Caco-2 (cell line): ENCODE results near the gene CLIC5. TPM values are rescaled to one million over a fixed set of nuclear protein-coding genes. Genes with fewer than 3 reads are reported as not detected.

Experiments used
- BruUV-seq: library from RNA; stranded (reverse); fragments of 400-500 nt; replicated peaks from 2 replicates; lab custom pipeline; 2021; lab: Mats Ljungman, UMichigan
- CTCF ChIA-PET: fragments of 300-600 bp; sonication (Branson Sonifier 250); formaldehyde crosslinking; loops from one replicate; lab custom pipeline; 2022; ENCODE audit warnings: antibody characterized with exemption; lab: Charles Lee
- POLR2A ChIA-PET: fragments of 300-600 bp; sonication (Branson Sonifier 250); formaldehyde crosslinking; loops from one replicate; lab custom pipeline; 2022; ENCODE audit warnings: antibody characterized with exemption; lab: Charles Lee
- DNase-seq, 2 experiments: peaks; one replicate each; pipeline versions ENCODE4 v3.0.0 to v3.0.0-alpha.2; 2020 to 2022
- H3K27me3 ChIP-seq: replicated peaks from 2 replicates; pipeline ENCODE4 v1.6.0; 2011; ENCODE audit warnings: low read length; ENCODE audit not compliant: control insufficient read depth, insufficient read depth
- H3K36me3 ChIP-seq: 2 replicates; pipeline ENCODE4 v1.5.1; 2011; ENCODE audit warnings: low read length; ENCODE audit not compliant: control insufficient read depth, insufficient read depth
- H3K4me1 ChIP-seq: fragments of 250-450 bp; sonication (Bioruptor Pico); 2 replicates; pipeline ENCODE4 v1.5.1; 2020; ENCODE audit warnings: mild to moderate bottlenecking
- H3K4me3 ChIP-seq: 2 replicates; pipeline ENCODE4 v1.5.1; 2011; ENCODE audit warnings: low read depth, mild to moderate bottlenecking, control low read depth, low read length
- H3K9me3 ChIP-seq: fragments of 250-450 bp; sonication (Bioruptor Pico); 2 replicates; pipeline ENCODE4 v1.5.1; 2020; ENCODE audit warnings: mild to moderate bottlenecking, moderate library complexity
- H3K27ac Mint-ChIP-seq: one replicate; pipeline ENCODE4 v1.8.0; 2022; ENCODE audit warnings: mixed read lengths; ENCODE audit not compliant: unreplicated experiment
- H3K27me3 Mint-ChIP-seq: one replicate; pipeline ENCODE4 v1.8.0; 2022; ENCODE audit warnings: mixed read lengths; ENCODE audit not compliant: insufficient read depth, unreplicated experiment
- H3K36me3 Mint-ChIP-seq: one replicate; pipeline ENCODE4 v1.8.0; 2022; ENCODE audit warnings: mild to moderate bottlenecking, mixed read lengths; ENCODE audit not compliant: insufficient read depth, unreplicated experiment
- H3K4me1 Mint-ChIP-seq: one replicate; pipeline ENCODE4 v1.8.0; 2022; ENCODE audit warnings: low read depth, mixed read lengths; ENCODE audit not compliant: unreplicated experiment
- H3K4me3 Mint-ChIP-seq: one replicate; pipeline ENCODE4 v1.8.0; 2022; ENCODE audit warnings: mild to moderate bottlenecking, moderate library complexity, mixed read lengths; ENCODE audit not compliant: unreplicated experiment
- H3K9me3 Mint-ChIP-seq: one replicate; pipeline ENCODE4 v1.8.0; 2022; ENCODE audit warnings: mixed read lengths; ENCODE audit not compliant: unreplicated experiment
- CTCF ChIP-seq, 2 experiments: fragments of 200-600 bp in 1 of 2; IDR thresholded peaks; 1 replicate in 1 of 2; 2 replicates in 1 of 2; pipeline versions ENCODE4 v1.5.1 to v1.8.0; 2011 to 2022; ENCODE audit warnings: antibody characterized with exemption in 1 of 2, control low read depth in 1 of 2, inconsistent platforms in 1 of 2, low read depth in 1 of 2, low read length in 1 of 2, mild to moderate bottlenecking in 1 of 2, moderate library complexity in 1 of 2; ENCODE audit not compliant: insufficient read depth in 1 of 2, severe bottlenecking in 1 of 2, unreplicated experiment in 1 of 2
- intact Hi-C: fragments of 100-400 bp; cut with micrococcal nuclease; formaldehyde crosslinking; loops from one replicate; pipeline ENCODE4 v1.10.0; 2022; ENCODE audit not compliant: unreplicated experiment
- total RNA-seq: library from RNA; stranded (reverse); gene quantifications from 2 replicates; pipeline ENCODE4 v1.2.3, GENCODE V29; 2022

The CLIC5 gene
- total RNA-seq, 1 experiment from 2014 or later = 15.1 TPM

GRCh38 chr6:45921691-45922281, 93.9 kb downstream of the CLIC5 start:
- no peak for DNase-seq
- Mint-ChIP-seq H3K4me1 (peaks cover 6% of the 10 kb centered on the region), H3K9me3 (no peaks in the 10 kb centered on the region), H3K27ac (no peak overlapping the region), H3K36me3 (no peaks in the 10 kb centered on the region), H3K4me3 (no peak overlapping the region), H3K27me3 (no peaks in the 10 kb centered on the region)
- no peak for TF ChIP-seq CTCF (IDR thresholded peaks at IDR 0.05; ENCODE audit: insufficient read depth in 1 of 2, low read depth in 1 of 2, low read length in 1 of 2, severe bottlenecking in 1 of 2, unreplicated experiment in 1 of 2)
- ChIA-PET POLR2A (no interaction called here), CTCF (interaction anchor here (1.0 to 1.4 kb wide), 2 partner anchors 42 to 78 kb away, joined by 6 to 14 read pairs; no protein-coding TSS in a partner anchor)
- Histone ChIP-seq H3K4me1 (peaks cover 4% of the 10 kb centered on the region; the same call in 1 of the 2 replicates), H3K27me3 (no peaks in the 10 kb centered on the region), H3K36me3 (no peaks in the 10 kb centered on the region), H3K4me3 (no peak overlapping the region), H3K9me3 (no peaks in the 10 kb centered on the region)
- no TSS peak for BruUV-seq
- intact Hi-C loops = loop anchor here (1.0 to 10.0 kb wide), 5 partner anchors 41 to 1447 kb away; no protein-coding TSS in a partner anchor

- Histone ChIP-seq H3K27me3 (no peaks in the 10 kb centered on the region), H3K4me3 (no peak overlapping the region), H3K9me3 (no peaks in the 10 kb centered on the region), H3K36me3 (no peaks in the 10 kb centered on the region), H3K4me1 (peaks cover 4% of the 10 kb centered on the region; the same call in 1 of the 2 replicates)
- no peak overlapping the region for H3K4me3 Mint-ChIP-seq
- peaks cover 6% of the 10 kb centered on the region for H3K4me1 Mint-ChIP-seq
- no TSS peak for BruUV-seq
- ChIA-PET POLR2A (no interaction called here), CTCF (no interaction called here)
- intact Hi-C loops = loop anchor here (5.0 to 10.0 kb wide), 2 partner anchors 99 to 1446 kb away; no protein-coding TSS in a partner anchor
- no peaks in the 10 kb centered on the region for H3K36me3 Mint-ChIP-seq
- H3K9me3 Mint-ChIP-seq = no peaks in the 10 kb centered on the region
- no peak overlapping the region for H3K27ac Mint-ChIP-seq
- no peak for TF ChIP-seq CTCF (IDR thresholded peaks at IDR 0.05; ENCODE audit: insufficient read depth in 1 of 2, low read depth in 1 of 2, low read length in 1 of 2, severe bottlenecking in 1 of 2, unreplicated experiment in 1 of 2)
- no peak for DNase-seq
- no peaks in the 10 kb centered on the region for H3K27me3 Mint-ChIP-seq
Measured at GRCh38 chr6:45920819-45921511, 94.7 kb downstream of the CLIC5 start.

GRCh38 chr6:45917439-45917838, 98.2 kb downstream of the CLIC5 start:
- Histone ChIP-seq H3K36me3 (no peaks in the 10 kb centered on the region), H3K27me3 (no peaks in the 10 kb centered on the region), H3K4me3 (no peak overlapping the region), H3K9me3 (no peaks in the 10 kb centered on the region), H3K4me1 (no peaks in the 10 kb centered on the region)
- intact Hi-C loops = loop anchor here (5.0 kb wide), 1 partner anchor 80 kb away; no protein-coding TSS in a partner anchor
- no peak overlapping the region for H3K27ac Mint-ChIP-seq
- no peak overlapping the region for H3K4me3 Mint-ChIP-seq
- ChIA-PET POLR2A (no interaction called here), CTCF (no interaction called here)
- no peak for DNase-seq
- H3K4me1 Mint-ChIP-seq = peaks cover 2% of the 10 kb centered on the region
- no TSS peak for BruUV-seq
- no peak for TF ChIP-seq CTCF (IDR thresholded peaks at IDR 0.05; ENCODE audit: insufficient read depth in 1 of 2, low read depth in 1 of 2, low read length in 1 of 2, severe bottlenecking in 1 of 2, unreplicated experiment in 1 of 2)
- H3K27me3 Mint-ChIP-seq = no peaks in the 10 kb centered on the region
- H3K9me3 Mint-ChIP-seq = no peaks in the 10 kb centered on the region
- no peaks in the 10 kb centered on the region for H3K36me3 Mint-ChIP-seq
